Cardiac fibroblast (primary cell): ENCODE data around the gene SYT2.

Experiments used
- DNase-seq, 2 donors: peaks; one replicate each; pipeline versions ENCODE4 v3.0.0 to v3.0.0-alpha.2; 2010; ENCODE audit warnings: low read depth in 2 of 2
- H3K4me3 ChIP-seq, 2 donors: replicated peaks in 1 of 2; 1 replicate in 1 of 2; 2 replicates in 1 of 2; pipeline ENCODE4 v1.5.1; 2011; ENCODE audit warnings: low read depth in 2 of 2, low read length in 2 of 2, mild to moderate bottlenecking in 2 of 2, moderate library complexity in 1 of 2
- TF ChIP-seq, protein P1 (sequence below): IDR thresholded peaks from one replicate; pipeline ENCODE4 v1.5.1; 2011; ENCODE audit warnings: low read depth, mild to moderate bottlenecking, low read length, inconsistent platforms

Gene SYT2

DNA sequence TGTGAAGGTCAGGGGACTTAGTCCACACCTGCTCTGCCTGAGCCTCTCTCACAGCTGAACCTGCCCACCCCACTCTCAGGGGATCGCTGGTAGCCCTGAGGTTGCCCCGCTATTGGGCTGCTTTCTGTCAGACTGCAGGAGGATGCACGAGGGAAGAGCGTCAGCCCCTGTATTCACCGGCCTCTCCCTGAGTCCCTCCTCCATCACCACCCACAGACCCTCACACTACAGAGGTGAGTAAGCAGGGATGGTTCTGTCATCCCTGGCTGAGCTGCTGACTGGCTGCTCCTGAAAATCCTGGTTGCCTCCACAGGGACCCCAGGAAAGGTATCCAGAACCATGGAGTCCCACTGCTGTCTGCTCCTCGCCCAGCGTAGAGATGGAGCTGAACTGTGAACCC, 118.7 kb downstream of the SYT2 start:
- H3K4me3 ChIP-seq: no peak overlapping the region
- no peak for DNase-seq
- TF ChIP-seq, protein P1, sequence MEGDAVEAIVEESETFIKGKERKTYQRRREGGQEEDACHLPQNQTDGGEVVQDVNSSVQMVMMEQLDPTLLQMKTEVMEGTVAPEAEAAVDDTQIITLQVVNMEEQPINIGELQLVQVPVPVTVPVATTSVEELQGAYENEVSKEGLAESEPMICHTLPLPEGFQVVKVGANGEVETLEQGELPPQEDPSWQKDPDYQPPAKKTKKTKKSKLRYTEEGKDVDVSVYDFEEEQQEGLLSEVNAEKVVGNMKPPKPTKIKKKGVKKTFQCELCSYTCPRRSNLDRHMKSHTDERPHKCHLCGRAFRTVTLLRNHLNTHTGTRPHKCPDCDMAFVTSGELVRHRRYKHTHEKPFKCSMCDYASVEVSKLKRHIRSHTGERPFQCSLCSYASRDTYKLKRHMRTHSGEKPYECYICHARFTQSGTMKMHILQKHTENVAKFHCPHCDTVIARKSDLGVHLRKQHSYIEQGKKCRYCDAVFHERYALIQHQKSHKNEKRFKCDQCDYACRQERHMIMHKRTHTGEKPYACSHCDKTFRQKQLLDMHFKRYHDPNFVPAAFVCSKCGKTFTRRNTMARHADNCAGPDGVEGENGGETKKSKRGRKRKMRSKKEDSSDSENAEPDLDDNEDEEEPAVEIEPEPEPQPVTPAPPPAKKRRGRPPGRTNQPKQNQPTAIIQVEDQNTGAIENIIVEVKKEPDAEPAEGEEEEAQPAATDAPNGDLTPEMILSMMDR: no peak

DNA sequence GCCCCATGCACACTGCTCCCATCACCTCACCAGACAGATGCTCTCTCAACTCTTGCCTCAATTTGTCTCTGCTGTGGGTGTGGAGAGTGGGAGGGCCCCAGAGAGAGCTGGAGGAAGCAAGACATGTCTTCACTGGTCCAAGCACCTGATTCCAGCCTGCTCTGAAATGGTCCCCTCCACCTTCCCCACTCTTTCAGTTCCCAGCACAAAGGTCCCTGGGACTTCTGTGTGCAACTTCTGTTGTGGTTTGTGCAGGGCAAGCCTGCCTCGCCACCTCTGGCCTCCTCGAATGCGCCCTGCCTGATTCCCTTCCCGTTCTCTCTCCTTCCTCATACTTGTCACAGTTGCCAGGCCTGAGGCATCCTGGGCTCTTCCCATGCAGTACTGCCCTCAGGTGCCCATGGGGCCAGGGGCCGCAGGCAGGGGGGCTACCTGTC, 119.3 kb downstream of the SYT2 start:
- TF ChIP-seq, protein P1: no peak
- no peak for DNase-seq
- no peak overlapping the region for H3K4me3 ChIP-seq

DNA sequence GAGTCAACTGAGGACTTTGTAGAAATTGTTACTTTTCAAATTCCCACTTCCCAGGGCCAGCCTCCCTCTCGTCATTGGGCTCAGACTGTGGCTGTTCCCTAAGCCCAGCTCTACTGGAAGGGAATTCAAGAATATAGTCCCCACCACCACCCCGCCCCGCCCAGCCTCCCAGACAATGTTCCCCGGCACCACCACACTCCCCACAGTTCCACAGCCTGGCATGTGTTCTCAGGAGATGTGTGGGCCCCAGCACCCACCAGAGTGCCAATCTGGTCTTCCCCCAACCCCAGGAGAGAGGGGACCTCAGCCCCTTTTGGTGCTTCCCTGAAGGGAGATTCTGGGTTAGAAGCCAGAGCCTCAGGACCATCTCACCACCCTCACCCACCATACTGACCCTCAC, 120.1 kb downstream of the SYT2 start:
- TF ChIP-seq, protein P1: no peak
- no peak for DNase-seq
- no peak overlapping the region for H3K4me3 ChIP-seq

DNA sequence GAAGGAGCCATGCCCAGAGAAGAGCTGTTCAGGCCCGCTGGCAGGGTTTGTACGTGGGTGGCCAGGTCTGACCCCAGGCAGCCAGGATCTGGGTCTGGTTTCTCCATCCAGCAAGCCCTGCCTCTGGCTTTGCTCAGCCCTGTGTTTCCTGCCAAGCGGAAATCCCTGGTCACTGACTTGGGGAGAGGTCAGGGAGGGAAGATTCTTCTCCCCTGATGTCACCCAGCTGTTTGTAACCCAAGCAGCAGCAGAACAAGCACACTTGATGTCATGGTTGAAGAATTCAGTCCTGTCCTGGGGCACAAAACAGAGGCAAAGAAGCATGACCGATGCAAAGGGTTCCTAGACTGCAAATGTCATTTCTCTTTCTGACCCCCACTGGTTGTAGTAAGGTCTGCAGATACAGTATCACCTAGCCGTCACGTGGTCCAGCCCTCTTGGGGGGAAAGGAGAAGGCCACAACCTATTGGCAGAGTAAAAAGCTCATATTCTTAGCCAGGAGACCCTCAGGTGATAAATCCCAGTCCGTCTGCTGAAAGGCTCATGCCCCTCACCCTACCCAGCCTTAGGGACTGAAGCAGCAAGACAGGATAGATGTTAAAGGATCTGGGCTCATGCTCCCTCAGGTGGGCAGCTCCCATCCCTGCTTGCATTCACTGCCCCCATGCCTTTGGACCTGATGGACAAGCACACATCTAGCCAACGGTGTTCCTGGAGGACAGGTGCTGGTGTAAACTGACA, 120.9 kb downstream of the SYT2 start:
- TF ChIP-seq, protein P1: no peak
- DNase-seq: peak; percentile 99 to 100
- H3K4me3 ChIP-seq: no peak overlapping the region

DNA sequence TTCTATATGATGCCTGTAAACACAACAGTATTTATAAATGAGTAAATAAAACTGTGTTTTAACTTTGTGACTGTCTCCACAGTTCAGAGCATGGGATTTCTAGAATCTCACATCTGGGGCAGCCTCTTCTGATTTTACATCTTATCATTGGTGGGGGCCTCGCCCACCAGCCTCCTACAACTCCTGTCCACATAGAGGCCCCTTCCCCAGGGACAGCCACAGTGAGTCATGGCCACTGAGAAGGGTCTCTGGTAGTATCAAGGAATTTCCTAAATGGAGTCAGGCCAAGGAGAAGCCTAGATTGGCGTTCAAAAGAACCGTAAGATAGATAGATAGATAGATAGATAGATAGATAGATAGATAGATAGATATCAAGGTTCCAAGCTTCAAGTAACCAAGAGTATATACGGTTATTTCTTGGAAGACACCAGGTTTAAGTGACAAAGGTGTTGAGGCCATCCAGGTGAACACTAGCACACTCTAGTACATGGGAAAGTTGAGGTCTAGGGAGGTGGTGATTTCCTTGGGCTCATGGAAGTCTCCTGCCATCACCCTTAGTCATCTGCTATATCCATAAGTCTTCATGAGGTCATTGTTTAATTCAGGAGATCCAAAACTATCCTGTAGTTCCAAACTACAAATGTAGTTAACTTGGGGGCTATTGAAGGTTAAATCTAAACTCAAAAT, 121.6 kb downstream of the SYT2 start:
- no peak overlapping the region for H3K4me3 ChIP-seq
- DNase-seq: no peak
- TF ChIP-seq, protein P1: no peak

DNA sequence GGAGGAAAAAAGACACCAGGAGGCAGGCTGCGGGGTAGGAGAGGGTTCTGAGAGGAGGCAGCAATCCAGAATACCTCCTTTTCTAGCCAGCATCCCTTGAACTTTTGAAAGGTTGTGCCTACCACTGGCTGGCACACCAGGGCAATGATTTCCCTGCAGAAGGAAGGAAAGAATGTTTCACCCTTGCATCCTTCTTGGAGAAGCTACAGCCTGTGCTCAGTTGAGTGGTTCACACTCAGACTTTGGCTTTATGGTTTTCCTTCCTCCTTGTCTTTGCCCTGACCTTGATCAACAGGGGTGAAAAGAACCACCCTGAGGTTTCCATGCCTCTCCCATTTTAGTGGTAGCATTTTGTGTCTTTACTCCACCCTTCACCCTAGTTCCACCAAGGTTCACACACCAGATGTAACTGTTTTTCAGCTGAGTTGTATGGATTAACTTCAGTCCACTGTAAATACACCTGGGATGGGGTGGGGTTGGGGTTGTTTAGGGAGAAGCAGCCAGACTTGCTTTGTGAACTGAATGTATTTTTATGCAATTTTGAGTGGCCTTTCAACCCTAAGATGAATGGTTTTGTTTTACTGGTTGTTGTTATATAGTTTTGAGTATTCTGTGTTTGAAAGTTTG, 122.3 kb downstream of the SYT2 start:
- TF ChIP-seq, protein P1: no peak
- no peak for DNase-seq
- no peak overlapping the region for H3K4me3 ChIP-seq
